Fibroblast of villous mesenchyme (primary cell): Measurements from ENCODE around the gene OPRM1. TPM values are rescaled to one million over a fixed set of nuclear protein-coding genes. Genes with fewer than 3 reads are reported as not detected.

Experiments
- DNase-seq: peaks from one replicate; pipeline ENCODE4 v3.0.0-alpha.2; 2010; ENCODE audit warnings: low read depth
- H3K4me3 ChIP-seq: 2 replicates; pipeline ENCODE4 v1.5.1; 2011; ENCODE audit warnings: low read depth, mild to moderate bottlenecking, low read length
- total RNA-seq: library from RNA; depleted of rRNA; stranded (reverse); fragments of >200 nt; gene quantifications from 2 replicates; pipeline ENCODE4 v1.2.3, GENCODE V29; 2012
- TF ChIP-seq, protein P1 (sequence below): IDR thresholded peaks from 2 replicates; pipeline ENCODE4 v1.5.1; 2012; ENCODE audit warnings: low read depth, mild to moderate bottlenecking, low read length; ENCODE audit not compliant: insufficient read depth

Gene OPRM1
- total RNA-seq, 1 donor = not detected

DNA sequence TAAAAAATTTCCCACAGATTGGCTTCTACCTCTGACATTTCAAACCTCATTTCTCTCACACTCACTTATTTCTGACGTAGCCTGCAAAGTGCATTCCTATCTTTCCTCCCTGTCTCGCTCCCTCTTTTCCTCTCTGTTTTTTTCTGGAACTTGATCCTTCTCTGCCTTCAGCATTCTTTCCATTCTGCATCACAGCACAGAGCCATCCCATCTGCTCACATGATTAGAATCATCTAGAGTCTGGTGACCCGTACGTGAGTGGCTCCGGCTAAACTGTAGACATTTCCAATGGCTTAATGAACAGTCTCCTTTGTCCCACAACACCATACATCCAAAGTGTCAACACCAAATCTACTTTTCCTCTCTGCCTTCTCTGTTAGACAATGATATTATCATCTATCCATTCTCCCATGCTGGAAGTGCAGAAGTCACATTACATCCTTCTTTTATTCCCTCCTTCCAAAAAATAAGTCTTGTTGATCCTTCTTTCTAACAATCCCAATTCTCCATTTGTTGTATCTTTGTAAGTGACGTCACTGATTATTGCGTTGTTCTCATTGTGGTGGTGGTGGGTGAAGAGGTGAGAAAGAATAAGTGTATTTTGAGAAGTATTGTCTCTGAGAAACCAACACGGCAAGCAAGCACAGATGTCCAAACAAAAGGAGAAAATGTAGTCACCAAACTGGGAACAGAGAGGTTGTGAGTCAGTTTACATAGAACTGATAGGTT is 41.6 kb downstream of the OPRM1 start:
- H3K4me3 ChIP-seq = no peak overlapping the region
- peak; percentile 16 for DNase-seq
- TF ChIP-seq, protein P1, sequence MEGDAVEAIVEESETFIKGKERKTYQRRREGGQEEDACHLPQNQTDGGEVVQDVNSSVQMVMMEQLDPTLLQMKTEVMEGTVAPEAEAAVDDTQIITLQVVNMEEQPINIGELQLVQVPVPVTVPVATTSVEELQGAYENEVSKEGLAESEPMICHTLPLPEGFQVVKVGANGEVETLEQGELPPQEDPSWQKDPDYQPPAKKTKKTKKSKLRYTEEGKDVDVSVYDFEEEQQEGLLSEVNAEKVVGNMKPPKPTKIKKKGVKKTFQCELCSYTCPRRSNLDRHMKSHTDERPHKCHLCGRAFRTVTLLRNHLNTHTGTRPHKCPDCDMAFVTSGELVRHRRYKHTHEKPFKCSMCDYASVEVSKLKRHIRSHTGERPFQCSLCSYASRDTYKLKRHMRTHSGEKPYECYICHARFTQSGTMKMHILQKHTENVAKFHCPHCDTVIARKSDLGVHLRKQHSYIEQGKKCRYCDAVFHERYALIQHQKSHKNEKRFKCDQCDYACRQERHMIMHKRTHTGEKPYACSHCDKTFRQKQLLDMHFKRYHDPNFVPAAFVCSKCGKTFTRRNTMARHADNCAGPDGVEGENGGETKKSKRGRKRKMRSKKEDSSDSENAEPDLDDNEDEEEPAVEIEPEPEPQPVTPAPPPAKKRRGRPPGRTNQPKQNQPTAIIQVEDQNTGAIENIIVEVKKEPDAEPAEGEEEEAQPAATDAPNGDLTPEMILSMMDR = no peak

DNA sequence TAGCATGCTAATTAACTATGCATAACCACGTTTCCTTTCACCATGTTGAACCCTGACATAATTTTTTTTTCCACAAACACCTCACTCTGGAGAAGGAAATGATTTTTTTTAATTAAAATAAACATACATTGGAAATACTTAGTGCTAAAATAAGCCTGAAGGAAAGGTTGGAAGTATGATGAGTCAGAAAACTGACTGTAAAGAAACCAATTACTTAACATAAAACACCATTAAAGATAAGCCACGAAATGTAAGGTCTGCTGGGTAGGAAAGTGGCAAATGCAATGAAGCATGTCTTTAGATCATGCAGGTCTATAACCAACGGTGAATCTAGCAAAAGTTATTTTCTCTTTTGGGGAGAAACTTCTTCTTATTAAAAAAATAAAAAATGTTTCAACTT is 47.5 kb downstream of the OPRM1 start:
- no peak overlapping the region for H3K4me3 ChIP-seq
- TF ChIP-seq, protein P1 = no peak
- no peak for DNase-seq

DNA sequence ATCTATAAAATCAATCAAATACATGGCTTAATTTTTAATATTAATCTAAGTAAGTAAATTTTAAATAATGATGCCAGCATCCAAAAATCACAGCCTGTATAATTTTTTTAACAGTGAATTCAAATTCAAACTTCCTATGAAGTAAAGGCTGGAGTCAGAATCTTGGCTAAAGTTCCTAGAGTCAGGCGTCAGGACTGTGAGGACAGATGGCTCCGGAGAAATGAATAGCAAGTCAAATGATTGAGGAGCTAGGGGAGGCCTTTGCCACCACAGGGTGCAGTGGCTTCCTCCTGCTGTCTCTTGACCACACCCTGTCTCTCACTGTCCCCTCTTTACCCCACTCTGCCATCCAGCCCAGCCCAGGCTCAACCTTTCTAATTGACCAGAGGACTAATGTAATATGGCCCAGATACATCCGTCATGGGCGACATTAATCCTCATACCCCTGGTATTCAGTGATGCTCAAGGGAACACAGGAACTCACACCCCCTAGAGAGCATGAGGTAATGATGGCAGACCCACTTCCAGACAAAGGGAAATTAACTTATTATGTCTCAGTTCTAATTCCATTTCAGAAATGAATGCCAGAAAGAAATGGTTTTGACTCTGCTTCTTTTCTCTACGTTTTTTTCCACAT is 53.4 kb downstream of the OPRM1 start:
- DNase-seq = no peak
- TF ChIP-seq, protein P1 = no peak
- no peak overlapping the region for H3K4me3 ChIP-seq

DNA sequence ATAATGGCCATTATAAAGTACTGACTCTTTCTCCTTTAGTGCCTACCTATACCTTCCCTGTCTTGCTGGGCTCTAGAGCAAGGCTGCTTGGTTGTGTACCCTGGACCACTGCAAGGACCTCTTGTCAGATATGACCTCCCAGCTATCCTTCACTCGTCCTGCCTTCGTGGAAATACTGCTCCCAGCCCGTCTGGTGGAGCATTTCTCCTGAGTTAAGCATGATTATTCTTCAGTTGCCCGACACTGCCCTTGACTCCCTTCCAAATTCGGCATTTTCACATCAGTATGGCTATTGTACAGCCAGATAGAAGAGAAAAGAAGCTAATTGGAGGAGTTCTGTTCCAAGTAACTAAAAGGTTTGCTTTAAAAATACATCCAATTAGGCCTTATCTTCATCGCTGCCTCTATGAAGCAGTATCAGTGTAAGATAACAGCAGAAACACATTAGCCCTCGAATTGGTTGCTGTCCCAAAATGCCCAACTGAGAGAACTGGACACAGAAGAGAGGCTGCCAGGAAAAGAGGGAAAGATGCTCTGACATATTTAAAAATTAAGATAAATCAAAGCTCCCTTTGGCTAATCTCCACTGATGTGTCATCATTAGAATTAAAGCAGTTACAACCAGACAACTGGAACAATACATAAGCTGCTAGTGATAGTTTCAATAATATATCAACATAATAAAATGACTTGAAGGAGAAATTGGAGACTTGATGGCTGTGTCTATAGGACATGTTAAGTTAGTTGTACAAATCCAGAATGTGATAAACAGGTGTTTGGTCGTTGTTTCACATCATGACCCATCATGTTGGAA is 54.4 kb downstream of the OPRM1 start:
- DNase-seq = no peak
- TF ChIP-seq, protein P1 = no peak
- no peak overlapping the region for H3K4me3 ChIP-seq

DNA sequence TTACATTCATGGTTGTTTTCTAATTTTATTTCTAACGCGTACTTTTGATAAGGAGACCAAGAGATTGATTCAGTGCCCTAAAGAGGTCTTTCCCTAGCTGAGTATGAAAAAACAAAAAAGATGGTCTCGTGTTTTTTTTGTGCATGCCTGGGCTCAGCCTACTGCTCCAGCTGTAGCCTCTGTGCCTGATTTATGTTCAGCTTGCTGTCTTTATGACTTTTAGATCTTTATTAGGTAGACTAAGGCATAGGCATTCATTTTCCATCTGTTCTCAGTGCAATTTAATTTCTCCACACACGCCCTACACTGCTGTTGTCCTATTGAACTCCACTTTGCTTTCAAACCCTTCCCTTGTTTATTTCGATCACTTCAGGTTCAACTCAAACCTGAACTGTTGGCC is 56.5 kb downstream of the OPRM1 start:
- TF ChIP-seq, protein P1 = no peak
- DNase-seq = no peak
- no peak overlapping the region for H3K4me3 ChIP-seq

DNA sequence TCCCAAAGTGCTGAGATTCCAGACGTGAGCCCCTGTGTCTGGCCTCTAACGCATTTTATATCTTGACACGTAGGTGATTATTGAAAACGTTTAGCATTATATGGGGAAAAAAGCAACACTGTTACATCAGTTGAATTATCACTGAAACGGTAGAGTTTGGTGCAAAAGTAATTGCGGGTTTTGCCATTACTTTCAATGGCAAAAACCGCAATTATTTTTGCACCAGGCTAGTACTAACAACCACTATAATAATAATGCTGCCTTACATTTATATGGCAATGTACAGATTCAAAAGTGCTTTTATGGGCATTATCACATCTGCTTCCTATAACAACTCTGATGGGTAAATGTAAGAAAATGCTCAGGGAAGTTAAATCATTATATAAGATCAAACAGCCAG is 57.3 kb downstream of the OPRM1 start:
- TF ChIP-seq, protein P1 = no peak

More for the DNA sequence above, 57.3 kb downstream of the OPRM1 start:
- DNase-seq = no peak
- no peak overlapping the region for H3K4me3 ChIP-seq
